ENCODE results near the gene ANKRD66. TPM values are rescaled to one million over a fixed set of nuclear protein-coding genes. Genes with fewer than 3 reads are reported as not detected.
A peak's percentile ranks its signal among the peaks of the same experiment; 100 is the strongest.

The ANKRD66 gene
- total RNA-seq, 3 donors from 2014 or later = not detected

DNA sequence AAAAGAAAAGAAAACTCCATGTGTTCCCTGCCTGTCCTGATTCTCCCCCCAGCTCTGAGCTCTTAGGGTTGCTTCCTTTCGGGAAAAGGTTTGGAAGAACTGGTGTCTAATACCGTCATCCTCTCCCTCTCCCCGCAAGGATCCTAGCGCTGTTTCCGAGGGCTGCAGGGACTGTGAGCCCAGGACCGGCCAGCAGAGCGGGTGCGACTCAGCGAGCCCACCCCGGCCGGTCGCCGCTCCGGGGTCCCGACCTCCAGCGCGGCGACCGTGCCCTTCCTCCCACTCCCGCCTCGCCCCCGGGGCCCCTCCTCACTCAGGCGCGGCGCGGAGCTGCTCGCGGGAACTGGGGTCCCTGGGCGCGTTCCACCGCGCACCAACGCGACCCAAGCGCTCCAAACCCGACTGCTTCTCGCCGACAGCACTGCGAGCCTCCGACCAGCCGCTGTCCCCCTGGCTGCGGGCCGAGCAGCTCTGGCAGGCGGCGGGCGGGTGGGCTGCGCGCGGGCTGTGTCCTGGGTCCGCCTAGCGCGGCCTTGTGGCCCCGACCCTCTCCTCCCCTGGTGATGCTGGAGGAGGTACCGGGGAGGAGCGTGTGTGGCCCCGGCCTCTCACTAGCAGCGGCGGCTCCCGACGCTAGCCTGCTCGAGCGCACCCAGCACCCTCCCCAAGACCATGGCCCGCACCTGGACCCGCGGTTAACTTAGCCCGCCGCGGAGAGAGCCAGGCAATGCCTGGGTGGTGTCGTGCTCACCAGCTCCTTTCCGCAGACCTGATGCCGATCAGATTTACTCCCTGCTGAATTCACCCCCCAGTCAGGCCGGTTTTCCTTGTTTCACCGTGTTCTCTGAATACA is 11.6 kb upstream of the ANKRD66 start, which contains the start of gene PLA2G7:
Gene PLA2G7, minus strand, starts transcription at position 509 of the 853 bp plus-strand sequence. CDS start 12,484 bp downstream, outside the sequence.
- H3K4me1 ChIP-seq (ENCODE audit: low read depth) = peaks cover 9% of the 10 kb centered on the region
- no peaks in the 10 kb centered on the region for H3K36me3 ChIP-seq (ENCODE audit: low read depth)
- DNase-seq = peak in 2 of 3 donors; percentile 43 to 46
- intact Hi-C loops (cut with DNase I, micrococcal nuclease) = no loop called here
- TF ChIP-seq, protein P1, sequence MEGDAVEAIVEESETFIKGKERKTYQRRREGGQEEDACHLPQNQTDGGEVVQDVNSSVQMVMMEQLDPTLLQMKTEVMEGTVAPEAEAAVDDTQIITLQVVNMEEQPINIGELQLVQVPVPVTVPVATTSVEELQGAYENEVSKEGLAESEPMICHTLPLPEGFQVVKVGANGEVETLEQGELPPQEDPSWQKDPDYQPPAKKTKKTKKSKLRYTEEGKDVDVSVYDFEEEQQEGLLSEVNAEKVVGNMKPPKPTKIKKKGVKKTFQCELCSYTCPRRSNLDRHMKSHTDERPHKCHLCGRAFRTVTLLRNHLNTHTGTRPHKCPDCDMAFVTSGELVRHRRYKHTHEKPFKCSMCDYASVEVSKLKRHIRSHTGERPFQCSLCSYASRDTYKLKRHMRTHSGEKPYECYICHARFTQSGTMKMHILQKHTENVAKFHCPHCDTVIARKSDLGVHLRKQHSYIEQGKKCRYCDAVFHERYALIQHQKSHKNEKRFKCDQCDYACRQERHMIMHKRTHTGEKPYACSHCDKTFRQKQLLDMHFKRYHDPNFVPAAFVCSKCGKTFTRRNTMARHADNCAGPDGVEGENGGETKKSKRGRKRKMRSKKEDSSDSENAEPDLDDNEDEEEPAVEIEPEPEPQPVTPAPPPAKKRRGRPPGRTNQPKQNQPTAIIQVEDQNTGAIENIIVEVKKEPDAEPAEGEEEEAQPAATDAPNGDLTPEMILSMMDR (IDR thresholded peaks at IDR 0.05) = no peak
- H3K4me3 ChIP-seq = no peak within 1 kb of the TSS
- H3K9me3 ChIP-seq = no peaks in the 10 kb centered on the region
- peak; percentile 70 for ATAC-seq

DNA sequence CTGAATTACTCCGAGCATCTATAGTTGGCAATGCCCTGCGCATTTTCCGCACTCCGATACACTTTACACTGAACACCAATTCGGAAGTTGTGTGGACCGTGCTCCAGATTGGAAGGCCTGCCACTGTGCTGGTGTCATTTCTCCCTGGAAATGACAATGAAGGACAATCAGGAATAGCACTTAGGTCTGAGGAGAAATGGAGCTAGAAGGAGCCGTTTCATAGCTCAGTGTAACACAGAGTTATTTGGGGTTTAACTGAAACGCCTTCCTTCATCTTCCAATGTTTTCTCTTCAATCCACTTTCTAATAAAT is 11.1 kb upstream of the ANKRD66 start:
- ATAC-seq = no peak
- DNase-seq = no peak
- intact Hi-C loops (cut with DNase I, micrococcal nuclease) = no loop called here
- Histone ChIP-seq H3K4me3 (no peak overlapping the region), H3K36me3 (ENCODE audit: low read depth) (no peaks in the 10 kb centered on the region), H3K9me3 (no peaks in the 10 kb centered on the region), H3K4me1 (ENCODE audit: low read depth) (peaks cover 9% of the 10 kb centered on the region)
- TF ChIP-seq, protein P1 (IDR thresholded peaks at IDR 0.05) = no peak

DNA sequence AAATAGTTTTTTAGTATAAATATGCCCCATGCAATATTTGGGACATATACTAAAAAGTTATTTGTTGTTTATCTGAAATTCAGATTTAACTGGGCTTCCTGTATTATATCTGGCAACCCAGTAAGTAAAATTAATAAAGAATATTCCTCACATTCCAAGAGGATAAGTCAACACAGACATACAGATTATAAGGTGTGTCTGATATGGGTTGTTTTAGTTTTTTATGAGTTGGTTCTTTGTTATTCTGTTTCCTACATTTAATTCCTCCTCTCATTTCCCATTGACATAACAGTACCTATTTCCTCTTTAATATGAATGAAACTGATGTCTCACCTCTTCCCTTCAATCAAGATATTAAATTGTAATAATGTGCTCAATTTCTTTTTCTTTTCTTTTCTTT is 9.8 kb upstream of the ANKRD66 start:
- peaks cover 9% of the 10 kb centered on the region for H3K4me1 ChIP-seq (ENCODE audit: low read depth)
- DNase-seq = no peak
- intact Hi-C loops (cut with DNase I, micrococcal nuclease) = no loop called here
- no peak for ATAC-seq
- no peaks in the 10 kb centered on the region for H3K36me3 ChIP-seq (ENCODE audit: low read depth)
- no peak overlapping the region for H3K4me3 ChIP-seq
- H3K9me3 ChIP-seq = no peaks in the 10 kb centered on the region
- TF ChIP-seq, protein P1 (IDR thresholded peaks at IDR 0.05) = no peak

DNA sequence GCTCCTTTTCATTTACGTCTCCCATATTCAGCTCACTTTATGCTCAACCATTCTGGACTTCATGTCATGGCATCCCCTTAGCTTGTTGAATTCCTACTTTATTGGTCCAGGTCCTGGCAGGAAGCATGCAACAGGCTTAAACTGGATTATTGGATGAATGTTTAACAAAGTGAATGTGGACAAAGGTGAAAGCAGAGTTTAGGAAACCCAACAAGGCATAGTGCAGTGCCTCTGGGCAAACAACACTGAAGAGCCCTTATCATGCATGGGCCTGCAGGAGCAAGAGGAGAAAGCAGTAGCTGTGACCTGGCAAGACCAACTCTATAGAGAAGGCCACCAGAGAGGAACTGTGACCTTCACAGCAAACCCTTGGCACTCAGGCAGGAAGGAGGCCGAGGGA is 5.3 kb upstream of the ANKRD66 start:
- Histone ChIP-seq H3K9me3 (no peaks in the 10 kb centered on the region), H3K36me3 (ENCODE audit: low read depth) (no peaks in the 10 kb centered on the region), H3K4me3 (no peak overlapping the region), H3K4me1 (ENCODE audit: low read depth) (no peaks in the 10 kb centered on the region)
- DNase-seq = no peak
- TF ChIP-seq, protein P1 (IDR thresholded peaks at IDR 0.05) = no peak
- intact Hi-C loops (cut with DNase I, micrococcal nuclease) = no loop called here
- ATAC-seq = no peak

DNA sequence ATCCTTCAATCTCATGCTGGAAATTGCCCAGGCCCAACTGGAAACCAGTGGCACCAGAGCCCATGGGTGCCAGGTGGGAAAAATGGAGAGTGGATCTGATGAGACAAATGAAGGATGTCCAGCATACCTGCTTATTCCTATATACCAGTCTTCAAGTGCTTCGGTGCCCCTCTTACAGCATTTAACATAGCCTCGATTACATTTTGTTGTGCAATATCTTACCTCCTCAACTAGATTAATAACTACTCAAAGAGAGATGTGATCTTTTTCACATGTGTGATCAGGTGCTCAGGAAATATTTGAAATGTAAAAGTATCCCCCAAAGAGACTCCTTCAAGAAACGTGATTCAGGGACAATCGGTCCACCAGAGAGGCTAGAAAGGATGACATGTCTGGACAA is 4.8 kb upstream of the ANKRD66 start:
- Histone ChIP-seq H3K36me3 (ENCODE audit: low read depth) (no peaks in the 10 kb centered on the region), H3K9me3 (no peaks in the 10 kb centered on the region), H3K4me1 (ENCODE audit: low read depth) (no peaks in the 10 kb centered on the region), H3K4me3 (no peak overlapping the region)
- intact Hi-C loops (cut with DNase I, micrococcal nuclease) = no loop called here
- DNase-seq (no peak), ATAC-seq (no peak)
- TF ChIP-seq, protein P1 (IDR thresholded peaks at IDR 0.05) = no peak

Measured in mucosa of descending colon (tissue), 3 donors.